Astrocyte of the cerebellum (primary cell): ENCODE results near the gene SNAPIN.

Source experiments
- DNase-seq: peaks from one replicate; pipeline ENCODE4 v3.0.0-alpha.2; 2011; ENCODE audit warnings: low read depth
- H3K4me3 ChIP-seq: 2 replicates; pipeline ENCODE4 v1.5.1; 2011; ENCODE audit warnings: mild to moderate bottlenecking, low read depth, low read length, moderate library complexity
- in situ Hi-C: cut with HindIII; loops from 2 replicates; pipeline ENCODE4 v1.10.0; 2017; ENCODE audit warnings: low sequenced_read_pairs
- TF ChIP-seq, protein P1 (sequence below): IDR thresholded peaks from 2 replicates; pipeline ENCODE4 v1.5.1; 2012; ENCODE audit warnings: low read length, low read depth, moderate library complexity, mild to moderate bottlenecking; ENCODE audit errors: missing control alignments

SNAPIN gene

DNA sequence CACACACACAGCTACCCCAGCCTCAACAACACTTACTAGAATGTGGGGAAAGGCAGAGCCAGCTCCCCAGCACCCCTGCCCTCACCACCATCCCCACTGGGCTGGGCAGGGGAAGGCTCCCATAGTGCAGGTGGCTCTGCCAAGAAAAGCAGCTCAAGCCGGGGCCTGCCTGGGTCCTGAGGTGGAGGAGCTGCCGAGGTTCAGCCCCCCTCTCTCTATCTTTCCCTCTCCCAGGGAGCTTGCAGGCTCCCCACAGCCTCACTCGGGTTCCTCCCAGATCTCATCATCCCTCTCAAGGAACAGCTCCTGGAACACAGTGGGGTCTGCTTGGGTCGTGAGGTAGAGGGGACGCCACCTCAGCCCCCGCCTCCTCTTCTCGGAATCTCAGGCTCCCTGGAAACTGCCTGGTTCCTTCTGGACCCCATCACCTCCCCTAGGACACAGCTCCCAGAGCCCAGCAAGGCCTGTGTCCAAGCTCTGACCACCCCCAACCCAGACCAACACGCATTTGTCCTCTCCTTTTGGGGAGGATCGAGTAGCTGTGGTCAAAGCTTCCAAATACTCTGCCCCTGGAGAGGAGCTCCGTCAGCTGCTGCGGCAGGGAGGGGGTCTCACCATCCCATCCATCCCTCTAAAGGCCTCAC lies 46.3 kb upstream of the SNAPIN start:
- DNase-seq: no peak
- in situ Hi-C loops: no loop called here
- TF ChIP-seq, protein P1, sequence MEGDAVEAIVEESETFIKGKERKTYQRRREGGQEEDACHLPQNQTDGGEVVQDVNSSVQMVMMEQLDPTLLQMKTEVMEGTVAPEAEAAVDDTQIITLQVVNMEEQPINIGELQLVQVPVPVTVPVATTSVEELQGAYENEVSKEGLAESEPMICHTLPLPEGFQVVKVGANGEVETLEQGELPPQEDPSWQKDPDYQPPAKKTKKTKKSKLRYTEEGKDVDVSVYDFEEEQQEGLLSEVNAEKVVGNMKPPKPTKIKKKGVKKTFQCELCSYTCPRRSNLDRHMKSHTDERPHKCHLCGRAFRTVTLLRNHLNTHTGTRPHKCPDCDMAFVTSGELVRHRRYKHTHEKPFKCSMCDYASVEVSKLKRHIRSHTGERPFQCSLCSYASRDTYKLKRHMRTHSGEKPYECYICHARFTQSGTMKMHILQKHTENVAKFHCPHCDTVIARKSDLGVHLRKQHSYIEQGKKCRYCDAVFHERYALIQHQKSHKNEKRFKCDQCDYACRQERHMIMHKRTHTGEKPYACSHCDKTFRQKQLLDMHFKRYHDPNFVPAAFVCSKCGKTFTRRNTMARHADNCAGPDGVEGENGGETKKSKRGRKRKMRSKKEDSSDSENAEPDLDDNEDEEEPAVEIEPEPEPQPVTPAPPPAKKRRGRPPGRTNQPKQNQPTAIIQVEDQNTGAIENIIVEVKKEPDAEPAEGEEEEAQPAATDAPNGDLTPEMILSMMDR: no peak
- H3K4me3 ChIP-seq: peak overlapping the region; percentile 72

DNA sequence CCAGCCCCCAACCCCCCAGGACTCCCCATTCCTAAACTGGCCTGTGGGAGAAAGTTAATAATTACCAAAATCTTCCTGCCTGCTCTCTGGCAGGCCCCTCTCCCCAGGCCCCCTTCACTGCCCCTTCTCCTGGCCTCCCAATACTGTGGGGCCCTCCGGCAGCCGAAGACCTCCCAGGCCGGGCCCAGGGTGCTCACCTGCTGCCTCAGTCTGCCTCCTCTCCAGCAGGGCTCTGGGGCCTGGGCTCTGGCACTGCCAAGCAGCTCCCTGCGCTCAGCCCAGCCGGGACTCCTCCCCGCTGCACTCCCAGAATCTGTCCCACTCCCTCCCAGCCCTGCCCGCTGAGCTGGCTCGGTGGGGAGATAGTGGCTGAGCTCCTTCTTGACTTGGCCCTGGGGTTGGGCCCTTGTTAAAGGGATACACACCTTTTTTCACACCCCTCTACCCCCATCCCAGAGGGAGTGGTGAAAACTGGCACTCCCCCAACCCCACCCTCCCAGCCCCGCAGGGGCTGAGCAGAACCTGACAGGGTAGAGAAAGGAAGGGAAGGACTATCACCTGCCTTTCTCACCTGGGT lies 45.7 kb upstream of the SNAPIN start, which contains the start of gene S100A16:
Gene S100A16 (minus strand): TSS at position 383 of the 577 bp plus-strand sequence. CDS start 4,986 bp downstream, outside the sequence.
- in situ Hi-C loops: no loop called here
- TF ChIP-seq, protein P1: no peak
- peak within 1 kb of the TSS; percentile 72 for H3K4me3 ChIP-seq
- DNase-seq: no peak

DNA sequence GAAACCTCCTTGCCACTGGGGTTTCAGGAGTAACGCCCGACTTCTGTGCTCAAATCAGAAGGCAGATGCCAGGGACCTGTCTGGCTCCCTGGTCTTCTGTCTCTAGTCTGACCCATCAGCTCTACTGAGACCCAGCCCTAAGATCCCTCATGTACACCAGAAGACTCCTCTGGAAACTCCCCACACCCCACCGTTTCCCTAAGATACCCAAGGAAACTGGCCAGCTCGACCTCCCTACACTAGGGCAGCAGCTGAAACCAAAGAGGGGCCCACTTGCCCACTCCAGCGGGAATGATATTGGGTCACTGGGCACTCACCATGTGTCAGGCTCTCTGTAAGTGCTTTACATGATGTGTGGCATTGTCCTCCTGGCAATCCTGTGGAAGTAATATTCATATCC lies 45.1 kb upstream of the SNAPIN start:
- in situ Hi-C loops: no loop called here
- H3K4me3 ChIP-seq: peak overlapping the region; percentile 72
- TF ChIP-seq, protein P1: no peak
- DNase-seq: no peak

DNA sequence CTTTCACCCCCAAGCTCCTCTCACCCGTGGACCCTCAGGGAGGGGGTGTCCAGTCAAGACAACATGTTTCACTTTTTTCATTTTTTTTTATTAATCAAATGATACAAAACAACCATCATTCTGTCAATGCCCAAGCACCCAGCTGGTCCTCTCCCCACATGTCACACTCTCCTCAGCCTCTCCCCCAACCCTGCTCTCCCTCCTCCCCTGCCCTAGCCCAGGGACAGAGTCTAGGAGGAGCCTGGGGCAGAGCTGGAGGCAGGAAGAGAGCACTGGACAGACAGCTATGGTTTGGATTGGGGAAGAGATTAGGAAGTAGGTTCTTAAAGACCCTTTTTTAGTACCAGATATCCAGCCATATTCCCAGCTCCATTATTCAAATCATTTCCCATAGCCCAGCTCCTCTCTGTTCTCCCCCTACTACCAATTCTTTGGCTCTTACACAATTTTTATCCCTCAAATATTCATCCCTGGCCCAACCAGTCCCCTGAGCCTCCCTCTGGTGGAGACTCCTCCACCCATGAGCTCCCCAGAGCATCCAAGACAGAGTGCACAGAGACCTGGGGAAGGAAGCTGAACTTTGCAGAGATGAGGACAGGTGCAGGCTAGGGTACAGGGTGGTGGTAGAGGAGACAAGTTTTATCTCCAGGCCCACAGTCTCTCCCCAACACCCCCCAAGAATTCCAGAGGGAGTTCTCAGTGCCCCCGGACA lies 44.2 kb upstream of the SNAPIN start:
- no peak for DNase-seq
- in situ Hi-C loops: no loop called here
- TF ChIP-seq, protein P1: peak; percentile 26
- H3K4me3 ChIP-seq: no peak overlapping the region

DNA sequence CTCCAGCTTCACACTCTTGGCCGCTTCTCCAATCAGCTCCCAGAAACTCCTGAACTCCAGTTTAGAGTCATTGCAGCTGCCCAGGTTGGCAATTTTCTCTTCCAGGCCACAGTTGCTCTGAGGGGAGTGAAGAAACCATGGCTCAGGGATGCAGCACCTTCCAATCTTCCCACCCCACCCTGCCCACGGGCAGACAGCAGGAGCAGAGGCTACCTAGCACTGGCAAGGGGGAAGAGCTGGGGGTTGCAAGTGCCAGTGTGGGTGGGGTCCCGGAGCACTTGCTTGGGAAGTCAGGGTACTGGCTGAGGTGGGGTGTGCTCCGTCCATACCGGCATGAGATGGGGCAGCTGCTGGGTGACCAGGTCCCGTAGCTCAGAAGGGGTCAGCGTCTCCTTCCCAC lies 43.6 kb upstream of the SNAPIN start:
- TF ChIP-seq, protein P1: no peak
- no peak overlapping the region for H3K4me3 ChIP-seq
- DNase-seq: no peak
- in situ Hi-C loops: no loop called here

DNA sequence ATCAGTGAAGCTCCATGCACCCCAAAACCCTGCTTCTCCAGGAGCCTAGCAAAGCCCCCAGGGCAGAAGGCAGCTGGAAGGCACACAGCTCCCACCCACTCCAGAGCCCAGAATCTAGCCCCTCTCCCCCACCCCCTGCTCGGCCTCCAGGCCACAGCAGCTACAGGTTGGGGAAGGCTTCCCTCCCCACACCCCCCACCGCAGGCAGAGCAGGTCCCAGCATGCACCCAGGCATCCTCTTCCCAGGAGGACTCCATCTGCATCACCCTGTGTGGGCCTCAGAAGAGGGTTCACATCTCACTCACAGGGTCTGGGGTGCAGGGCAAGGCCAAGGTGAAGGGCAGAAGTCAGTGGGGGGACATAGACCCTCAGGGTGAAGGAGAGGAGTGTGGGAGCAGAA lies 43.1 kb upstream of the SNAPIN start:
- in situ Hi-C loops: no loop called here
- TF ChIP-seq, protein P1: no peak
- no peak for DNase-seq
- no peak overlapping the region for H3K4me3 ChIP-seq
